ENCODE results near the gene SYTL3. TPM values are rescaled to one million over a fixed set of nuclear protein-coding genes. Genes with fewer than 3 reads are reported as not detected.
"Not testable (repeated sequence)": the region's sequence is repeated elsewhere in the genome, so short reads cannot be mapped to it uniquely, and the experiment has no call there.

Gene SYTL3
- total and polyA plus RNA-seq, 10 of the 15 experiments (the other 5 are each of a cell fraction or from before 2014, with no cell fraction given) = 3.3 to 12.1 (median 6.9) TPM

- no peak for TF ChIP-seq HDGF (IDR thresholded peaks at IDR 0.05)
These were observed 38.1 kb upstream of the SYTL3 start (continued) for GRCh38 chr6:158611541-158612370.

- FAIRE-seq; H3K27me3 ChIP-seq (replicated peaks in 1 of 2; ENCODE audit: control insufficient read depth in 2 of 2, insufficient read depth in 2 of 2, low read length in 1 of 2); H4K20me1 ChIP-seq (ENCODE audit: control insufficient read depth, insufficient read depth); H3K27ac ChIP-seq (ENCODE audit: control insufficient read depth, insufficient read depth); CTCF ChIA-PET; DNase-seq (ENCODE audit: low read depth, low spot score); RAD21 ChIA-PET (ENCODE audit: unreplicated experiment); H3K9ac ChIP-seq (ENCODE audit: control insufficient read depth, insufficient read depth, low read length); SMC1A ChIA-PET (ENCODE audit: uncharacterized antibody, unreplicated experiment); ATAC-seq; intact Hi-C loops (cut with micrococcal nuclease; ENCODE audit: unreplicated experiment); H3K4me1 ChIP-seq (ENCODE audit: control insufficient read depth, insufficient read depth, low read length); H2AFZ ChIP-seq (ENCODE audit: control insufficient read depth, low read depth, low read length); POLR2A ChIA-PET; H3K79me2 ChIP-seq (ENCODE audit: control insufficient read depth, insufficient read depth, low read length); BruUV-seq (replicated peaks); H3K9me3 ChIP-seq (replicated peaks; ENCODE audit: control insufficient read depth, insufficient read depth, low read length); H3K4me2 ChIP-seq (ENCODE audit: control insufficient read depth, insufficient read depth); H3K4me3 ChIP-seq; in situ Hi-C loops (cut with MboI): not testable (repeated sequence)
- H3K36me3 ChIP-seq (ENCODE audit: control insufficient read depth in 2 of 2, insufficient read depth in 2 of 2, low read length in 1 of 2) = peaks cover 11 to 12% of the 10 kb centered on the region in 2 experiments
- WGBS (ENCODE audit: insufficient coverage, insufficient replicate concordance, low lambda C conversion rate, missing lambda C conversion rate) = 98% methylated on average over 3 of the region's 3 CpGs
These were observed 35.2 kb upstream of the SYTL3 start for GRCh38 chr6:158614606-158615005.

GRCh38 chr6:158618289-158618688, 31.6 kb upstream of the SYTL3 start:
- 88% methylated on average over 3 of the region's 3 CpGs for WGBS (ENCODE audit: insufficient coverage, insufficient replicate concordance, low lambda C conversion rate, missing lambda C conversion rate)
- DNase-seq (ENCODE audit: low read depth, low spot score); H3K27me3 ChIP-seq (replicated peaks in 1 of 2; ENCODE audit: control insufficient read depth in 2 of 2, insufficient read depth in 2 of 2, low read length in 1 of 2); H4K20me1 ChIP-seq (ENCODE audit: control insufficient read depth, insufficient read depth); RAD21 ChIA-PET (ENCODE audit: unreplicated experiment); POLR2A ChIA-PET; in situ Hi-C loops (cut with MboI); H3K27ac ChIP-seq (ENCODE audit: control insufficient read depth, insufficient read depth); ATAC-seq; BruUV-seq (replicated peaks); intact Hi-C loops (cut with micrococcal nuclease; ENCODE audit: unreplicated experiment); H3K4me3 ChIP-seq; H3K36me3 ChIP-seq (ENCODE audit: control insufficient read depth in 2 of 2, insufficient read depth in 2 of 2, low read length in 1 of 2); H3K79me2 ChIP-seq (ENCODE audit: control insufficient read depth, insufficient read depth, low read length); H3K4me1 ChIP-seq (ENCODE audit: control insufficient read depth, insufficient read depth, low read length); H3K9me3 ChIP-seq (replicated peaks; ENCODE audit: control insufficient read depth, insufficient read depth, low read length); H3K4me2 ChIP-seq (ENCODE audit: control insufficient read depth, insufficient read depth); H3K9ac ChIP-seq (ENCODE audit: control insufficient read depth, insufficient read depth, low read length); H2AFZ ChIP-seq (ENCODE audit: control insufficient read depth, low read depth, low read length); FAIRE-seq: not testable (repeated sequence)
- SMC1A ChIA-PET (ENCODE audit: uncharacterized antibody, unreplicated experiment) = interaction anchor here (0.7 to 1.2 kb wide), 2 partner anchors 137 to 347 kb away, joined by 3 to 4 read pairs; no protein-coding TSS in a partner anchor
- CTCF ChIA-PET = interaction anchor here (1.3 to 4.4 kb wide), 2 partner anchors 15 to 73 kb away, joined by 3 to 15 read pairs; no protein-coding TSS in a partner anchor

All from GM12878 (cell line).